ENCODE results near the gene SYNC. TPM values are rescaled to one million over a fixed set of nuclear protein-coding genes. Genes with fewer than 3 reads are reported as not detected.

The SYNC gene
- total and polyA plus RNA-seq, 2 donors: 0.66 to 2.5 TPM

Other genes starting within 250 kb of the SYNC start
- 0.05 TPM for gene ZBTB8B, start 237.7 kb downstream of the SYNC start, total RNA-seq
- 0.05 TPM for gene ZBTB8B, start 237.7 kb downstream of the SYNC start, polyA plus RNA-seq
- 2.2 TPM for gene ZBTB8A, start 163.3 kb downstream of the SYNC start, total RNA-seq
- 2.1 TPM for gene ZBTB8A, start 163.3 kb downstream of the SYNC start, polyA plus RNA-seq
- gene ZBTB8OS, start 52.2 kb downstream of the SYNC start, total RNA-seq: 56.0 TPM
- gene ZBTB8OS, start 52.2 kb downstream of the SYNC start, polyA plus RNA-seq: 64.8 TPM
- 204 TPM for gene RBBP4, start 51.6 kb downstream of the SYNC start, total RNA-seq
- 92.6 TPM for gene RBBP4, start 51.6 kb downstream of the SYNC start, polyA plus RNA-seq
- 64.2 TPM for gene YARS1, start 114.6 kb upstream of the SYNC start, total RNA-seq
- 41.7 TPM for gene YARS1, start 114.6 kb upstream of the SYNC start, polyA plus RNA-seq
- gene S100PBP, start 114.9 kb upstream of the SYNC start, total RNA-seq: 24.6 TPM
- gene S100PBP, start 114.9 kb upstream of the SYNC start, polyA plus RNA-seq: 29.1 TPM
- 3.5 TPM for gene FNDC5, start 168.1 kb upstream of the SYNC start, total RNA-seq
- gene FNDC5, start 168.1 kb upstream of the SYNC start, polyA plus RNA-seq: 0.78 TPM
- gene HPCA, start 183.7 kb upstream of the SYNC start, total RNA-seq: 0.24 TPM
- gene HPCA, start 183.7 kb upstream of the SYNC start, polyA plus RNA-seq: 0.34 TPM
- 2.2 TPM for gene TMEM54, start 198.6 kb upstream of the SYNC start, total RNA-seq
- 12.9 TPM for gene TMEM54, start 198.6 kb upstream of the SYNC start, polyA plus RNA-seq